Neural cell (in vitro differentiated cells): ENCODE results near the gene CASP12. TPM values are rescaled to one million over a fixed set of nuclear protein-coding genes. Genes with fewer than 3 reads are reported as not detected.
"Not testable (repeated sequence)": the region's sequence is repeated elsewhere in the genome, so short reads cannot be mapped to it uniquely, and the experiment has no call there.

ENCODE experiments used
- H2AFZ ChIP-seq: fragments of 200-600, 300-800 bp; sonication (generic), shearing (Covaris generic); 2 replicates; pipeline ENCODE4 v1.6.0; 2014; ENCODE audit warnings: low read depth, mild to moderate bottlenecking, antibody characterized with exemption, low read length, moderate library complexity
- H3F3A ChIP-seq: fragments of 200-600 bp; shearing (Covaris generic); 2 replicates; pipeline ENCODE4 v1.6.1; 2016; ENCODE audit warnings: mild to moderate bottlenecking, moderate library complexity, mixed read lengths, antibody characterized with exemption, low read length; ENCODE audit not compliant: insufficient read depth, poor library complexity, severe bottlenecking
- H3K27ac ChIP-seq: fragments of 200-600, 300-800 bp; sonication (generic), shearing (Covaris generic); 2 replicates; pipeline ENCODE4 v1.5.1; 2014; ENCODE audit warnings: mild to moderate bottlenecking, low read length, moderate library complexity
- H3K27me3 ChIP-seq: fragments of 300-800, 200-600 bp; sonication (generic), shearing (Covaris generic); 2 replicates; pipeline ENCODE4 v1.6.0; 2014; ENCODE audit warnings: mild to moderate bottlenecking, low read depth, low read length, moderate library complexity; ENCODE audit not compliant: insufficient read depth
- H3K36me3 ChIP-seq: fragments of 300-800, 200-600 bp; sonication (generic), shearing (Covaris generic); 2 replicates; pipeline ENCODE4 v1.5.1; 2014; ENCODE audit warnings: mild to moderate bottlenecking, antibody characterized with exemption, low read length, moderate library complexity; ENCODE audit not compliant: insufficient read depth
- H3K4me2 ChIP-seq: fragments of 300-800, 200-600 bp; sonication (generic), shearing (Covaris generic); 2 replicates; pipeline ENCODE4 v1.6.0; 2014; ENCODE audit warnings: mild to moderate bottlenecking, low read length
- H3K4me3 ChIP-seq: fragments of 300-800, 200-600 bp; sonication (generic), shearing (Covaris generic); 2 replicates; pipeline ENCODE4 v1.5.1; 2014; ENCODE audit warnings: mild to moderate bottlenecking, low read length, moderate library complexity
- H3K79me2 ChIP-seq: fragments of 200-600 bp; shearing (Covaris generic); replicated peaks from 2 replicates; pipeline ENCODE4 v1.6.0; 2014; ENCODE audit warnings: mild to moderate bottlenecking, low read length, moderate library complexity; ENCODE audit not compliant: insufficient read depth
- H3K9ac ChIP-seq: fragments of 300-800, 200-600 bp; sonication (generic), shearing (Covaris generic); 2 replicates; pipeline ENCODE4 v1.6.1; 2016; ENCODE audit warnings: mild to moderate bottlenecking, low read length, mixed read lengths
- H3K9me2 ChIP-seq: fragments of 200-600 bp; shearing (Covaris generic); 2 replicates; pipeline ENCODE4 v1.6.1; 2016; ENCODE audit warnings: mild to moderate bottlenecking, low read length, mixed read lengths; ENCODE audit not compliant: insufficient read depth
- H3K9me3 ChIP-seq: fragments of 200-600, 300-800 bp; sonication (generic), shearing (Covaris generic); 2 replicates; pipeline ENCODE4 v1.6.1; 2016; ENCODE audit warnings: mild to moderate bottlenecking, mixed run types, low read length, moderate library complexity, mixed read lengths
- H4K20me1 ChIP-seq: fragments of 200-600 bp; shearing (Covaris generic); 2 replicates; pipeline ENCODE4 v1.6.1; 2016; ENCODE audit warnings: mild to moderate bottlenecking, mixed run types; ENCODE audit not compliant: insufficient read depth
- EP300 ChIP-seq: fragments of 450-650 bp; conservative IDR thresholded peaks from 2 replicates; pipeline ENCODE4 v1.6.1; 2014; ENCODE audit warnings: antibody characterized with exemption, mild to moderate bottlenecking, moderate library complexity; ENCODE audit not compliant: poor library complexity, severe bottlenecking
- EZH2 ChIP-seq: fragments of 200-600, 300-800 bp; shearing (Covaris generic), sonication (generic); IDR thresholded peaks from 2 replicates; pipeline ENCODE4 v1.6.1; 2014; ENCODE audit warnings: antibody characterized with exemption, low read length, borderline replicate concordance, mild to moderate bottlenecking; ENCODE audit not compliant: insufficient read depth, poor library complexity, severe bottlenecking
- MXI1 ChIP-seq: fragments of 450-650 bp; conservative IDR thresholded peaks from 2 replicates; pipeline ENCODE4 v1.6.1; 2014; ENCODE audit warnings: antibody characterized with exemption, mild to moderate bottlenecking; ENCODE audit not compliant: poor library complexity, severe bottlenecking
- POLR2AphosphoS5 ChIP-seq: IDR thresholded peaks from 2 replicates; pipeline ENCODE4 v1.6.1; 2012
- RAD21 ChIP-seq: fragments of 450-650 bp; conservative IDR thresholded peaks from 2 replicates; pipeline ENCODE4 v1.6.1; 2014; ENCODE audit warnings: antibody characterized with exemption, mild to moderate bottlenecking, moderate library complexity
- SMC3 ChIP-seq: fragments of 450-650 bp; conservative IDR thresholded peaks from 2 replicates; pipeline ENCODE4 v1.6.1; 2014; ENCODE audit warnings: antibody characterized with exemption, mild to moderate bottlenecking, moderate library complexity; ENCODE audit not compliant: poor library complexity
- TAF1 ChIP-seq: IDR thresholded peaks from 2 replicates; pipeline ENCODE4 v1.6.1; 2012; ENCODE audit warnings: low read depth
- polyA plus RNA-seq: library from polyadenylated mRNA; depleted of rRNA; stranded (reverse); fragments of >200 nt; gene quantifications from 2 replicates; pipeline ENCODE4 v1.2.3, GENCODE V29; 2014
- TF ChIP-seq, protein P1 (sequence below): IDR thresholded peaks from 2 replicates; pipeline ENCODE4 v1.6.1; 2012; ENCODE audit warnings: borderline replicate concordance
- TF ChIP-seq, protein P2 (sequence below): fragments of 450-650 bp; IDR thresholded peaks from 2 replicates; pipeline ENCODE4 v1.5.1; 2014; ENCODE audit warnings: antibody characterized with exemption, mild to moderate bottlenecking, moderate library complexity; ENCODE audit not compliant: poor library complexity, severe bottlenecking

CASP12 gene
- polyA plus RNA-seq, 1 donor from 2014 or later = not detected

DNA sequence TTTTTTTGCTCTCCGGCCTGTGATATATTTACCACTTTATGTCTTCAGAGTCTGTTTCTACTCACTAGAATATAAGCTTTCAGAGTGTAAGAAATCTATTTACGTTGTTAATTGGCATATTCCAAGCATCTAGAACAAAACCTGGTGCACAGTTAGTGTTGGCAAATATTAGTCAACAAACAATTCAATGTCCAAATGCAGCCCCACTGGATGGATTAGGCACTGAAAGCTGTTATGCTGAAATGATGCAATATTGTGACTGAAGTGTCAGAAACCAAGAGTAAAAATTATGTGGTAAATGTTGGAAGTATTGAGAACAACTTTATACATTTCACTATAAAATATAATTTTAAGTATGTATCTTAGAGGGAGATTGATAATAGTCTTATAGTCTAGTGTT, 45.3 kb upstream of the CASP12 start (continued):
- no peak for TF ChIP-seq SMC3

DNA sequence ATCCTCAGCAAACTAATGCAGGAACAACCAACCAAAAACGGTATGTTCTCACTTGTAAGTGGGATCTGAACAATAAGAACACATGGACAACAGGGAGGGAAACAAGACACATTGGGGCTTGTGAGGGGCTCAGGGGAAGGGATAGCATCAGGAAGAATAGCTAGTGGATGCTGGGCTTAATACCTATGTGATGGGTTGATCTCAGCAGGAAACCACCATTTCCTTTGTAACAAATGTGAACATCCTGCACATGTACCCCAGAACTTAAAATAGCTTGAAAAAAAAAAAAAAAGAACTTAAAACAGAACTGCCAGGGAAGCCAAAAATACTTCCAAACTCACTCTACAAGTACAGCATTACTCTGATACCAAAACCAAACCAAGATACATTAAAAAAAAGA, 36.3 kb upstream of the CASP12 start:
- H3K9me2 ChIP-seq = no peaks in the 10 kb centered on the region
- H3K27ac ChIP-seq = no peak overlapping the region
- H3K4me3 ChIP-seq = no peak overlapping the region
- no peak overlapping the region for H3K4me2 ChIP-seq
- no peaks in the 10 kb centered on the region for H3K27me3 ChIP-seq
- TF ChIP-seq EZH2 (no peak), SMC3 (no peak), MXI1 (no peak), POLR2AphosphoS5 (no peak), TAF1 (no peak), RAD21 (no peak), EP300 (no peak)
- TF ChIP-seq, protein P1, sequence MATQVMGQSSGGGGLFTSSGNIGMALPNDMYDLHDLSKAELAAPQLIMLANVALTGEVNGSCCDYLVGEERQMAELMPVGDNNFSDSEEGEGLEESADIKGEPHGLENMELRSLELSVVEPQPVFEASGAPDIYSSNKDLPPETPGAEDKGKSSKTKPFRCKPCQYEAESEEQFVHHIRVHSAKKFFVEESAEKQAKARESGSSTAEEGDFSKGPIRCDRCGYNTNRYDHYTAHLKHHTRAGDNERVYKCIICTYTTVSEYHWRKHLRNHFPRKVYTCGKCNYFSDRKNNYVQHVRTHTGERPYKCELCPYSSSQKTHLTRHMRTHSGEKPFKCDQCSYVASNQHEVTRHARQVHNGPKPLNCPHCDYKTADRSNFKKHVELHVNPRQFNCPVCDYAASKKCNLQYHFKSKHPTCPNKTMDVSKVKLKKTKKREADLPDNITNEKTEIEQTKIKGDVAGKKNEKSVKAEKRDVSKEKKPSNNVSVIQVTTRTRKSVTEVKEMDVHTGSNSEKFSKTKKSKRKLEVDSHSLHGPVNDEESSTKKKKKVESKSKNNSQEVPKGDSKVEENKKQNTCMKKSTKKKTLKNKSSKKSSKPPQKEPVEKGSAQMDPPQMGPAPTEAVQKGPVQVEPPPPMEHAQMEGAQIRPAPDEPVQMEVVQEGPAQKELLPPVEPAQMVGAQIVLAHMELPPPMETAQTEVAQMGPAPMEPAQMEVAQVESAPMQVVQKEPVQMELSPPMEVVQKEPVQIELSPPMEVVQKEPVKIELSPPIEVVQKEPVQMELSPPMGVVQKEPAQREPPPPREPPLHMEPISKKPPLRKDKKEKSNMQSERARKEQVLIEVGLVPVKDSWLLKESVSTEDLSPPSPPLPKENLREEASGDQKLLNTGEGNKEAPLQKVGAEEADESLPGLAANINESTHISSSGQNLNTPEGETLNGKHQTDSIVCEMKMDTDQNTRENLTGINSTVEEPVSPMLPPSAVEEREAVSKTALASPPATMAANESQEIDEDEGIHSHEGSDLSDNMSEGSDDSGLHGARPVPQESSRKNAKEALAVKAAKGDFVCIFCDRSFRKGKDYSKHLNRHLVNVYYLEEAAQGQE = no peak
- H3K36me3 ChIP-seq = no peaks in the 10 kb centered on the region
- H3K9ac ChIP-seq = no peak overlapping the region
- H3F3A ChIP-seq = no peaks in the 10 kb centered on the region
- no peak overlapping the region for H2AFZ ChIP-seq
- no peaks in the 10 kb centered on the region for H4K20me1 ChIP-seq
- H3K79me2 ChIP-seq = no peaks in the 10 kb centered on the region
- no peaks in the 10 kb centered on the region for H3K9me3 ChIP-seq

DNA sequence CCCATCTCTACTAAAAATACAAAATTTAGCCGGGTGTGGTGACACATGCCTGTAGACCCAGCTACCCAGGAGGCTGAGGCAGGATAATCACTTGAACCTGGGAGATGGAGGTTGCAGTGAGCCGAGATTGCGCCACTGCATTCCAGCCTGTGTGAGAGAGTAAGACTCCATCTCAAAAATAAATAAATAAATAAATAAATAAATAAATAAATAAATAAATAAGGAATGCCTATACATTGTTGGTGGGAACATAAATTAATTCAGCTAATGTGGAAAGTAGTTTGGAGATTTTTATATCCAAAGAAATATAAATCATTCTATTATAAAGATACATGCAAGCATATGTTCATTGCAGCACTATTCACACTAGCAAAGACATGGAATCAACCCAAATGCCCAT, 35.8 kb upstream of the CASP12 start:
- H3K27ac ChIP-seq, H3K9ac ChIP-seq, H3K9me2 ChIP-seq, H3K4me2 ChIP-seq, H3K9me3 ChIP-seq, H4K20me1 ChIP-seq, H3K4me3 ChIP-seq, H2AFZ ChIP-seq, H3K79me2 ChIP-seq, H3K36me3 ChIP-seq, H3K27me3 ChIP-seq, H3F3A ChIP-seq: not testable (repeated sequence)

DNA sequence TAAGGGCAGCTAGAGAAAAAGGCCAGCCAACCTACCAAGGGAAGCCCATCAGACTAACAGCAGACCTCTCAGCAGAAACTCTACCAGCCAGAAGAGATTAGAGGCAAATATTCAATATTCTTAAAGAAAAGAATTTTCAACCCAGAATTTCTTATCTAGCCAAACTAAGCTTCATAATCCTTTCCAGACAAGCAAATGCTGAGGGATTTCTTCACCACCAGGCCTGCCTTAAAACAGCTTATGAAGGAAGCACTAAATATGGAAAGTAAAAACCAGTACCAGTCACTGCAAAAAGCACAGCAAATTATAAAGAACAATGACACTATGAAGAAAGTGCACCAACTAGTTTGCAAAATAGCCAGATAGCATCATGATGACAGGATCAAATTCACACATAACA, 30.6 kb upstream of the CASP12 start:
- Histone ChIP-seq H3K9me2 (no peaks in the 10 kb centered on the region), H3K27ac (no peak overlapping the region), H3K4me2 (no peak overlapping the region), H3K27me3 (no peaks in the 10 kb centered on the region), H4K20me1 (no peaks in the 10 kb centered on the region), H3K79me2 (no peaks in the 10 kb centered on the region), H3K36me3 (no peaks in the 10 kb centered on the region), H3K9ac (no peak overlapping the region), H3F3A (no peaks in the 10 kb centered on the region), H3K9me3 (no peaks in the 10 kb centered on the region), H2AFZ (no peak overlapping the region), H3K4me3 (no peak overlapping the region)
- no peak for TF ChIP-seq TAF1
- TF ChIP-seq MXI1 = no peak
- TF ChIP-seq EZH2 = no peak
- TF ChIP-seq SMC3 = no peak
- TF ChIP-seq, protein P1 = no peak
- no peak for TF ChIP-seq EP300
- TF ChIP-seq RAD21 = no peak
- TF ChIP-seq POLR2AphosphoS5 = no peak
- TF ChIP-seq, protein P2, sequence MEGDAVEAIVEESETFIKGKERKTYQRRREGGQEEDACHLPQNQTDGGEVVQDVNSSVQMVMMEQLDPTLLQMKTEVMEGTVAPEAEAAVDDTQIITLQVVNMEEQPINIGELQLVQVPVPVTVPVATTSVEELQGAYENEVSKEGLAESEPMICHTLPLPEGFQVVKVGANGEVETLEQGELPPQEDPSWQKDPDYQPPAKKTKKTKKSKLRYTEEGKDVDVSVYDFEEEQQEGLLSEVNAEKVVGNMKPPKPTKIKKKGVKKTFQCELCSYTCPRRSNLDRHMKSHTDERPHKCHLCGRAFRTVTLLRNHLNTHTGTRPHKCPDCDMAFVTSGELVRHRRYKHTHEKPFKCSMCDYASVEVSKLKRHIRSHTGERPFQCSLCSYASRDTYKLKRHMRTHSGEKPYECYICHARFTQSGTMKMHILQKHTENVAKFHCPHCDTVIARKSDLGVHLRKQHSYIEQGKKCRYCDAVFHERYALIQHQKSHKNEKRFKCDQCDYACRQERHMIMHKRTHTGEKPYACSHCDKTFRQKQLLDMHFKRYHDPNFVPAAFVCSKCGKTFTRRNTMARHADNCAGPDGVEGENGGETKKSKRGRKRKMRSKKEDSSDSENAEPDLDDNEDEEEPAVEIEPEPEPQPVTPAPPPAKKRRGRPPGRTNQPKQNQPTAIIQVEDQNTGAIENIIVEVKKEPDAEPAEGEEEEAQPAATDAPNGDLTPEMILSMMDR = no peak
